Activated CD4-positive, alpha-beta T cell treated with anti-CD3 and anti-CD28 coated beads for 24 hours (primary cell): Measurements from ENCODE around the gene SNX6.
"Not testable (repeated sequence)": the region's sequence is repeated elsewhere in the genome, so short reads cannot be mapped to it uniquely, and the experiment has no call there.

ENCODE experiments used
- DNase-seq, 2 donors: peaks; one replicate each; pipeline ENCODE4 v3.0.0-alpha.2; 2020; ENCODE audit warnings: low read depth in 2 of 2

Gene SNX6

DNA sequence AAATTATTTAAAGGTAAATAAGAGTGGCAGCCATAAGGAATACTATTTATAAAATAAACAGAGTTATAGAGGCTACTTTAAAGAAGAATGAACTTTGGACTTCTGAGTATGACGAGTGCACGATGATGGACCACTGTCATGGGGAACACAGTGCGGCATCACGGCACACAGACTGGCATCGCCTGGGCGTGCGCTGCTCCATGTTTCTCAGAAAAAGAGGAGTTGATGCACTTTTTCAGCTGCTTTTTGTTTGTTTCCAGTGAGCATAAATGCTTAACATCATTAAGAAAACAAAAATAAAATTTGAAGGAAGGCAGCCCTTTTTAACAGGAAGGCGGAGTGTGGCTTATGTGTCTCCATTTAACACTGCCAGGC is 67.2 kb downstream of the SNX6 start:
- DNase-seq: no peak

- DNase-seq: not testable (repeated sequence)
Measured at GRCh38 chr14:34562037-34562775, 67.7 kb downstream of the SNX6 start.

GRCh38 chr14:34556498-34556829 is 73.5 kb downstream of the SNX6 start:
- not testable (repeated sequence) for DNase-seq

DNA sequence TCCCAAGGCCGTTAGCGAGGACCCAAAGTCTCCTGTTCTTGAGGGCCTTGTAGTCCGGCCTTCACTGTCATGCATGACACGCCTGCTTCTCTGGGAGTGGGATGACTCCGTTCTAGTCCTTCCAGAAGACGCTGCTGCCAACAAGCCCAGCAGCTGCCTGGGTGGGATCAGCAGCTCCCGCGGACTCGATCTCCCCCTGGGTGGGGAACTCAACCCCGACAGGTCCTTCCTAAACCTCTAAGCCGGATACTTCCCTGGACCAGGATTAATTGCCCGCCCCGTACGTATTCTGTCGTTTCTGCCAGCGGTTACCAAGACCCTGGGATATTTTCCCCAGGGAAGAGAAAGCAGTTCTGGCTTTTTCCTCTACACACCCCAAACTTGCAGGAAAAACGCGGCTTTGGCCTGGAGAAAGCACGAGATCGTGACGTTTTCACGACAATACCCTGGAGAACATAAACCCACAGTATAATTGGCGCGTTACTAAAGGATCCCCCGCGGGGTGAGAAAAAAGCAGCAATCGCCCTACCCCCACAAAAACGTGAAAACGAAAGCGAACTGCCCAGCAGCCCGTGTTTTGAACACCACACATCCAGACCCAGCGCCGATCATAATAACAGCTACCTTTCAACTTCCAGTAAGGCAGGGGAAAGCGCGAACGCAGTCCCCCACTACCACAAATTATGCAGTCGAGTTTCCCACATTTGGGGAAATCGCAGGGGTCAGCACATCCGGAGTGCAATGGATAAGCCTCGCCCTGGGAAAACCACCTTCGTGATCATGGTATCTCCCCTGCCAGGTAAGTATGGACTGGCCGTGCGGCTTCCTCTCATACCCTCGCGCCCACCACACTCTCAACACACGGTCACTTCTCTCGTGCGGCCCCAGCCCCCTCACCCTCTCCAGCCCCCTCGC is 74.1 kb downstream of the SNX6 start:
- not testable (repeated sequence) for DNase-seq

- no peak for DNase-seq
Measured at GRCh38 chr14:34554540-34555250, 75.3 kb downstream of the SNX6 start.

GRCh38 chr14:34549276-34549966 is 80.5 kb downstream of the SNX6 start:
- not testable (repeated sequence) for DNase-seq

GRCh38 chr14:34548472-34548981 is 81.4 kb downstream of the SNX6 start:
- no peak for DNase-seq

DNA sequence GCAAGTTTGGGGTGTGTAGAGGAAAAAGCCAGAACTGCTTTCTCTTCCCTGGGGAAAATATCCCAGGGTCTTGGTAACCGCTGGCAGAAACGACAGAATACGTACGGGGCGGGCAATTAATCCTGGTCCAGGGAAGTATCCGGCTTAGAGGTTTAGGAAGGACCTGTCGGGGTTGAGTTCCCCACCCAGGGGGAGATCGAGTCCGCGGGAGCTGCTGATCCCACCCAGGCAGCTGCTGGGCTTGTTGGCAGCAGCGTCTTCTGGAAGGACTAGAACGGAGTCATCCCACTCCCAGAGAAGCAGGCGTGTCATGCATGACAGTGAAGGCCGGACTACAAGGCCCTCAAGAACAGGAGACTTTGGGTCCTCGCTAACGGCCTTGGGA is 82.8 kb downstream of the SNX6 start:
- not testable (repeated sequence) for DNase-seq

DNA sequence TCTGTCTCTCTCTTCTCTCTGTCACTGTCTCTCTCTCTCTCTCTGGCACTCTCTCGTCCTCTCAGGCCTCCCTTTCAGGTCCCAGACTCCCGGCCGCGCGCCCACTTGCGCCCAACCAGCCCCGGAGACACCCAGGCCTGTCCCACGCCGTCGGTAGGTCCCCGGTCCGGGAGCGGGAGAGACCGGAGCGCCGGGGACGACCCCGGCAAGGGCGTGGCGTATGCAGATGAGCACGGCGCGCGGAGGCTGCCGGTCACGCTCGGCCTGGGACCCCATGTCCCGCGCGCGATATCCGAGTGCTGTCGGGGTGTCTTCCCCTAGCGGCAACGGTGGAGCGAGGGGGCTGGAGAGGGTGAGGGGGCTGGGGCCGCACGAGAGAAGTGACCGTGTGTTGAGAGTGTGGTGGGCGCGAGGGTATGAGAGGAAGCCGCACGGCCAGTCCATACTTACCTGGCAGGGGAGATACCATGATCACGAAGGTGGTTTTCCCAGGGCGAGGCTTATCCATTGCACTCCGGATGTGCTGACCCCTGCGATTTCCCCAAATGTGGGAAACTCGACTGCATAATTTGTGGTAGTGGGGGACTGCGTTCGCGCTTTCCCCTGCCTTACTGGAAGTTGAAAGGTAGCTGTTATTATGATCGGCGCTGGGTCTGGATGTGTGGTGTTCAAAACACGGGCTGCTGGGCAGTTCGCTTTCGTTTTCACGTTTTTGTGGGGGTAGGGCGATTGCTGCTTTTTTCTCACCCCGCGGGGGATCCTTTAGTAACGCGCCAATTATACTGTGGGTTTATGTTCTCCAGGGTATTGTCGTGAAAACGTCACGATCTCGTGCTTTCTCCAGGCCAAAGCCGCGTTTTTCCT is 83.4 kb downstream of the SNX6 start:
- not testable (repeated sequence) for DNase-seq

DNA sequence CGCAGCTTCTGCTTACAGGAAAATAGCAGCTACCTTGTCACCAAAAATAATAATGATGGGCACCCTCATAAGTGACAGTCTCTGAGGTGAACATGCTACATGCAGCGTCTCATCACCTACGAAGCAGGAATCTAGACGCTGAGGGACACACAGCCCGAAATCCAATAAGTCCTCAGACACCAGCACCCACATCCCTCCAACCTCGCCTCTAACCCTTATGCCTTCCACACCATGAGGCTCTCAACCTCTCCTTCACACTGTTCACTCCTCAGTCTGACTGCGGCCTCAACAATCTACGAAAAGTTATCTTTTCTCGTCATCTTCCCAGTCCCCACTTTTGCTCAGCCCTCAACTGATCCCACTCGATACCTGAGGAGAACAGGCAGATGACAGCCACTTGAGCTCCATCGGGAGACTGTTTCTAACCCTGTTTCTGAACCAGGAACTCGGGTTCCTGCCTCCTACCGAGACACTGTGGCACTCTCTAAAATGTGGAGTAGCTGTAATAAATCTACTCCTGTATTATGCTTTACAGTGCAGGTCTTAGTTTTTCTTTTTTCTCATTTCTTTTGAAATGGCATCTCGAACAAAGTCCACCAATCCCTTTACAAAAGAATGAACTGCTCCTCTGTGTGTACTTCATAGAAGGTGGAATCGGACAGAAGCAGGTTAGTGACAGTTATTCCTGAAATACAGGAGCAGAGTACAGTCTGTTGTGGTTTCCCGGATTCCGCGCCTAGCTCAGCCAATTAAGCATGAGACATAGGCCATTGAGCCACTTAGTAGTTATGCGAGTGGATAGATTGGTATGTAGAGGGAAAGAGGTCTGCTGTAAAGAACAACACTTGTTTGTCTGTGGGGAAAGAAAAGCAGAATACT is 89.5 kb downstream of the SNX6 start:
- not testable (repeated sequence) for DNase-seq

DNA sequence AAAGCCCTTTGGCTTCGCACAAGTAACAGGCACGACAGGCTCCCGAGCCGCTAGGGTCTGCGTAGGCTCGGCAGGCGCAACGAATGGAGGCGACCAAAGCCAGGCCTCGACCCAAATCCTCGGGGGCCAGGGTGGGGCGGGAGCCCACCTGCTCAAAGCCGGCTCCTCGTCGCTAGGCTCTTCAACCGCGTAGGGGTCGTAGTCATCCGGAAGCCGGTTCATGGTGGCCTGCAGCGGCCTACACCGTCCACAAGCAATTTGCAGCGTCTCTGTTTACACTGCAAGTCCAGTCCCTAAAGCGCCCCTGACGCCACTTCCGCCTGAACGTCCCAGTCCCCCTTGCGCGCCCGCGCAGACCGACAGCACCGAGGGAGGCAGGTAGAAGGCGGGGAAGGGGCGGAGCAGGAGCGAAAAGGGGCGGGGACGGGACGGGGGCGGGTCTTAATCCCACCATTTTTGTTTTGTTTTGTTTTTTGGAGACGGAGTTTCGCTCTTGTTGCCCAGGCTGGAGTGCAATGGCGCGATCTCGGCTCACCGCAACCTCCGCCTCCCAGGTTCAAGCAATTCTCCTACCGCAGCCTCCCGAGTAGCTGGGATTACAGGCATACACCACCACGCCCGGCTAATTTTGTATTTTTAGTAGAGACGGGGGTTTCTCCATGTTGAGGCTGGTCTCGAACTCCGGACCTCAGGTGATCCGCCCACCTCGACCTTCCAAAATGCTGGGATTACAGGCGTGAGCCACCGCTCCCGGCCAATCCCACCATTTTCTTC is 90.4 kb downstream of the SNX6 start, which contains the start of gene EAPP:
EAPP (minus strand) TSS at position 295 of the 774 bp plus-strand sequence; CDS start at position 222, 73 bp downstream.
- peak; percentile 87 to 88 for DNase-seq

DNA sequence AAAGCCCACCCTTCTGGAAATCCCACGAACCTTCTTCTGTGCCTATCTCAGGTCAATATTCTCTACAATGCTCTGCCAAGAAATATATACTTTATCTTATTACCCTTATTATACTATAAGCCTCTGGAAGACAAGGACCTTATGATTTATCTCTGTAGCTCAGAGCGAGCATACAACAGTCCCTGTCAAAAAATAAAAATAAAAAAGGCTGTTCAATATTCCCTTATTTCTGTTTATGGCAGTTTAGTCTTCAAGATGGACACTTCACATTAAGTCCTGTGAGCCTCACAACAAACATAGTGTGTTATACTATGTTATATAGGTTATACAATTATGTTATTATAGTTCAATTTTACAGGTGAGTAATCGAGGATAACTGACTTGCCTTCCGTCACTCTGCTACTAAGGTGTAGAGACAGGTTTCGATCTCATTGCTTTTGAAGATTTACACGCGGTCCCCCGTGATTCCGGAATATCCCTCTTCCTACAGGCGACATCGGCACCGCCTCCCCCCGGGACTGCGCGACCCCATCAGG is 91.0 kb downstream of the SNX6 start:
- DNase-seq: no peak

- not testable (repeated sequence) for DNase-seq
Measured at GRCh38 chr14:34538096-34538495, 91.9 kb downstream of the SNX6 start.

DNA sequence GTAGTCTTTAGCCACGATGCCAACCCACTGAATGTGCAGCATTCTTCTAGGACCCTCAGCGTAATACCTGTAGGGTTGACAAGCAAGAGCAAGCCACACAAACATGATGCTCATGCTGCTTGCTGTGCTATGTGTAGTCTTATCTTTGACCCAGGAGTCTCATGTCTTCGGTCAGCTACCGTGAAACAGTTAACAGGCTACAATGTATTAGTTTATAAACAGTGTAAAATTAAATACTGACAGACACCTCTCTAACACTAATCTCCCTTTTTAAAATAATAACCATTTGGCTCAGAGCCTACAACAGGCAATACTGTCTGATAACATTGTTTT is 92.3 kb downstream of the SNX6 start:
- no peak for DNase-seq

DNA sequence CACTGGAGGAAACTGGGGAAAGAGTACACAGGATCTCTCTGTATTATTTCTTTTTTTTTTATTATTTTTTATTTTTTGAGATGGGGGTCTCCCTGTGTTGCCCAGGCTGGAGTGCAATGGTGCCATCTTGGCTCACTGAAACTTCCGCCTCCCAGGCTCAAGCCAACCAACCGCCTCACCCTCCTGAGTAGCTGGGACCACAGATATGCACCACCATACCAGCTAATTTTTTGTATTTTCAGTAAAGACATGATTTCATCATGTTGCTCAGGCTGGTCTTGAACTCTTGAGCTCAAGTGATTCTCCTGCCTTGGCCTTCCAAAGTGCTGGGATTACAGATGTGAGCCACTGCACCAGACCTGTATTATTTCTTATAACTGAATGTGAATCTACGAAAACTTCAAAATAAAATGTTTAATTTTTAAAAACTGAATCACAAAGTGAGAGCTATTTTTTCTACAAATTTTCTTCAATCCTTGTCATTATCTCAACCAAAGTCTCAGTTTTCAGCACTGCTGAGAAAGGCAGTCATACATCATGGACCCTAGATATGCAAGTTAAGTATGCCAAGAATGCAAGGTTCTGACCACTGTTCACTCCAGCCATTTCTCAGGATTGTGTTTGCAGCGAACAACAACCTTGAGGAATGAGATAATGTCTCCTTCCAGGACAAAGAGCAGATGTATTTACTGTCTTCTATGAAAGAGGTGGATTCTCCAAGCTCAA is 92.8 kb downstream of the SNX6 start:
- no peak for DNase-seq

- DNase-seq: no peak
Measured at GRCh38 chr14:34527591-34527990, 102.4 kb downstream of the SNX6 start.

DNA sequence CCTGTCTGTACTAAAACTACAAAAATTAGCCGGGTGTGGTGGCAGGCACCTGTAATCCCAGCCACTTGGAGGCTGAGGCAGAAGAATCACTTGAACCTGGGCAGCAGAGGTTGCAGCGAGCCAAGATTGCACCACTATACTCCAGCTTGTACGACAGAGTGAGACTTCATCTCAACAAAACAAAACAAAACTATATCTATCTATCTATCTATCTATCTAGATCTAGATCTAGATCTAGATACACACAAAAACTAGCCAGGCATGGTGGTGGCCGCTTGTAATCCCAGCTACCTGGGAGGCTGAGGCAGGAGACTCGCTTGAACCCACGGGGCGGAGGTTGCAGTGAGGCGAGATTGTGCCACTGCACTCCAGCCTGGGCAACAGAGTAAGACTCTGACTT is 105.7 kb downstream of the SNX6 start:
- not testable (repeated sequence) for DNase-seq

DNA sequence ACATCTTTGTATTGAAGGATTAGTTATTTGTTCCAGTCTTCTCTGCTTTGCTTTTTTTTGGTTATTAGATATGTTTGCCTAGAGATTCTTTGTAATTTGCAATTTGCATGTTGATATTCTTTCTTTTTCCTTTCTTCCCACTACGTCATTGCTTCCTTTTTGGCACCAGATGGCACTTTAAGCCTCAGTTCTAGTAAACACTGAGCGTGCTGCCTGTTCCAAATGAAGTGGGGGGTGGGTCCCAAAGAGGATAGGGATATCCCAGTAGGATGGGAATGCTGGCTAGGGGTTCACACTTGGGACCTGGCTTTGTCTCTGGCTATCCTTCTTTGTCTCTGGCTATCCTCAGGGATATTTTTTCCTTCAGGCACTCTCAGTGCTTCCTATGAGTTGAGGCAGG is 107.5 kb downstream of the SNX6 start:
- no peak for DNase-seq
